HepG2 (cell line): ENCODE data around the gene MGA. TPM values are rescaled to one million over a fixed set of nuclear protein-coding genes. Genes with fewer than 3 reads are reported as not detected.
A peak's percentile ranks its signal among the peaks of the same experiment; 100 is the strongest.

Experiments
- CAMTA2 ChIP-seq: sonication (generic); formaldehyde crosslinking; IDR thresholded peaks from 2 replicates; pipeline ENCODE4 v1.4.0; 2020; ENCODE audit warnings: mild to moderate bottlenecking, missing genetic modification reagents, borderline replicate concordance
- CBX5 ChIP-seq: sonication (generic); formaldehyde crosslinking; IDR thresholded peaks from 2 replicates; pipeline ENCODE4 v1.4.0; 2020; ENCODE audit warnings: missing genetic modification reagents, borderline replicate concordance
- FOXA1 ChIP-seq, 2 experiments: fragments of 450-650 bp in 1 of 2; sonication (generic) in 1 of 2; formaldehyde crosslinking in 1 of 2; IDR thresholded peaks; 2 replicates each; pipeline versions ENCODE4 v1.4.0 to v1.6.1; 2016 to 2020; ENCODE audit warnings: missing genetic modification reagents in 1 of 2
- MBD4 ChIP-seq: IDR thresholded peaks from 2 replicates; pipeline ENCODE4 v1.6.1; 2012; ENCODE audit warnings: low read length, inconsistent platforms, borderline replicate concordance
- PHF5A ChIP-seq: IDR thresholded peaks from one replicate; pipeline ENCODE4 v1.6.1; 2018; ENCODE audit warnings: low read depth, missing genetic modification reagents; ENCODE audit not compliant: unreplicated experiment
- POLR2AphosphoS5 ChIP-seq: IDR thresholded peaks from 2 replicates; pipeline ENCODE4 v1.6.1; 2012; ENCODE audit warnings: low read depth, low read length
- SETDB1 ChIP-seq: sonication (generic); formaldehyde crosslinking; IDR thresholded peaks from 2 replicates; pipeline ENCODE4 v1.5.1; 2020; ENCODE audit warnings: missing genetic modification reagents, mild to moderate bottlenecking, borderline replicate concordance
- TCF12 ChIP-seq, 2 experiments: fragments of 450-650 bp in 1 of 2; sonication (generic) in 1 of 2; formaldehyde crosslinking in 1 of 2; IDR thresholded peaks; 2 replicates each; pipeline versions ENCODE4 v1.6.1 to v1.8.0; 2017 to 2022; ENCODE audit warnings: antibody characterized with exemption in 1 of 2, mild to moderate bottlenecking in 1 of 2, missing genetic modification reagents in 1 of 2, moderate library complexity in 1 of 2
- TCF7 ChIP-seq: sonication (generic); IDR thresholded peaks from 2 replicates; pipeline ENCODE4 v1.6.1; 2016; ENCODE audit warnings: antibody characterized with exemption, low read depth
- THAP11 ChIP-seq: IDR thresholded peaks from 2 replicates; pipeline ENCODE4 v1.6.1; 2016; ENCODE audit warnings: missing biosample characterization, missing genetic modification reagents
- TP53 ChIP-seq: sonication (generic); formaldehyde crosslinking; conservative IDR thresholded peaks from 2 replicates; pipeline ENCODE4 v1.4.0; 2020; ENCODE audit warnings: missing genetic modification reagents
- ZNF235 ChIP-seq: sonication (generic); formaldehyde crosslinking; IDR thresholded peaks from 2 replicates; pipeline ENCODE4 v1.8.1; 2023; ENCODE audit warnings: mild to moderate bottlenecking, missing genetic modification reagents, borderline replicate concordance
- ZNF343 ChIP-seq: sonication (generic); formaldehyde crosslinking; IDR thresholded peaks from 2 replicates; pipeline ENCODE4 v1.4.0; 2020; ENCODE audit warnings: mild to moderate bottlenecking, missing genetic modification reagents
- ZNF468 ChIP-seq: sonication (generic); formaldehyde crosslinking; IDR thresholded peaks from 2 replicates; pipeline ENCODE4 v1.8.0; 2022; ENCODE audit warnings: mild to moderate bottlenecking, moderate library complexity, missing genetic modification reagents
- ZNF747 ChIP-seq: sonication (generic); formaldehyde crosslinking; IDR thresholded peaks from 2 replicates; pipeline ENCODE4 v1.8.1; 2023; ENCODE audit warnings: missing genetic modification reagents, mild to moderate bottlenecking, borderline replicate concordance
- ZNF766 ChIP-seq: sonication (generic); formaldehyde crosslinking; IDR thresholded peaks from 2 replicates; pipeline ENCODE4 v1.5.0; 2020; ENCODE audit warnings: missing genetic modification reagents, borderline replicate concordance
- polyA plus RNA-seq, 8 experiments: library from polyadenylated mRNA; depleted of rRNA in 3 of 8; stranded (reverse) in 7 of 8; unstranded in 1 of 8; fragments of >200 nt; fragmentation: Illumina TruSeq in 4 of 8; extraction: Trizol in 4 of 8; gene quantifications; 2 replicates each; pipeline versions ENCODE4 v1.2.1 to v1.2.3, GENCODE V29; 2011 to 2016; ENCODE audit warnings: low read depth in 4 of 8, missing spikeins in 1 of 8, mixed read lengths in 1 of 8; ENCODE audit not compliant: insufficient read depth in 1 of 8
- total RNA-seq, 5 experiments: library from RNA; depleted of rRNA; stranded (reverse); fragments of >200 nt; fragmentation: Illumina TruSeq; extraction: Trizol; gene quantifications; 2 replicates each; pipeline ENCODE4 v1.2.3, GENCODE V29; 2016; ENCODE audit warnings: low read depth in 1 of 5
- TF ChIP-seq, protein P1 (sequence below): sonication (generic); formaldehyde crosslinking; IDR thresholded peaks from 2 replicates; pipeline ENCODE4 v1.5.1; 2020; ENCODE audit warnings: mild to moderate bottlenecking, missing genetic modification reagents, moderate library complexity
- TF ChIP-seq, protein P2 (sequence below): sonication (generic); formaldehyde crosslinking; IDR thresholded peaks from 2 replicates; pipeline ENCODE4 v1.8.1; 2023; ENCODE audit warnings: missing genetic modification reagents, mild to moderate bottlenecking, borderline replicate concordance
- TF ChIP-seq, protein P3 (sequence below): sonication (generic); formaldehyde crosslinking; IDR thresholded peaks from 2 replicates; pipeline ENCODE4 v1.5.0; 2020; ENCODE audit warnings: missing genetic modification reagents
- TF ChIP-seq, protein P4 (sequence below): sonication (generic); formaldehyde crosslinking; IDR thresholded peaks from 2 replicates; pipeline ENCODE4 v1.8.0; 2022; ENCODE audit warnings: mild to moderate bottlenecking, missing genetic modification reagents
- TF ChIP-seq, protein P5 (sequence below): sonication (generic); formaldehyde crosslinking; IDR thresholded peaks from 2 replicates; pipeline ENCODE4 v1.8.1; 2023; ENCODE audit warnings: mild to moderate bottlenecking, missing genetic modification reagents, borderline replicate concordance
- TF ChIP-seq, protein P6 (sequence below): sonication (generic); formaldehyde crosslinking; conservative IDR thresholded peaks from 2 replicates; pipeline ENCODE4 v1.8.0; 2022; ENCODE audit warnings: low read depth, missing genetic modification reagents

MGA gene
- total and polyA plus RNA-seq, 2 of the 13 experiments (the other 11 are each of a cell fraction or from before 2014, with no cell fraction given): 5.3 to 59.0 TPM

DNA sequence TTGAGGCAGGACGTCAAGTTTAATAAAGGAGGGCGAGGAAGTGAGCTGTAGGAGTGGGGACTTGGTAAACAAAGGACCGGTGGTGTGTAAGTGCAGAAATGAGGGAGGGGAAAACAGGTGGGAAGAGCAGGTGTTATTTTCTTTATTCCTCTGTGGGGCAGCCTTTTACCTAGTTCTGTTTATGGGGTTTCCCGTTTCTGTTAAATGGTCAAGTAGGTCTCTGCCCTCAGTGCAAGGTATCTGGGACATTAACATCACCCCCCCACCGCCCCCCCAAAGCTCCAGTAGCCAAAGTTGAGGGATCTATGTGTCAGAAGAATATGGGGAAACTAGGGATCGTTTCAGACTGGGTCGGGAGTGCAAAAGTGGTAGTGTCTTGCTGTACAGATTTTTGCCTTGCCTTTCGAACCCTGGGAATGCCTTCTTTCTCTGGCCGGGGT lies 893 bp downstream of the MGA start (continued):
- TF ChIP-seq, protein P1, sequence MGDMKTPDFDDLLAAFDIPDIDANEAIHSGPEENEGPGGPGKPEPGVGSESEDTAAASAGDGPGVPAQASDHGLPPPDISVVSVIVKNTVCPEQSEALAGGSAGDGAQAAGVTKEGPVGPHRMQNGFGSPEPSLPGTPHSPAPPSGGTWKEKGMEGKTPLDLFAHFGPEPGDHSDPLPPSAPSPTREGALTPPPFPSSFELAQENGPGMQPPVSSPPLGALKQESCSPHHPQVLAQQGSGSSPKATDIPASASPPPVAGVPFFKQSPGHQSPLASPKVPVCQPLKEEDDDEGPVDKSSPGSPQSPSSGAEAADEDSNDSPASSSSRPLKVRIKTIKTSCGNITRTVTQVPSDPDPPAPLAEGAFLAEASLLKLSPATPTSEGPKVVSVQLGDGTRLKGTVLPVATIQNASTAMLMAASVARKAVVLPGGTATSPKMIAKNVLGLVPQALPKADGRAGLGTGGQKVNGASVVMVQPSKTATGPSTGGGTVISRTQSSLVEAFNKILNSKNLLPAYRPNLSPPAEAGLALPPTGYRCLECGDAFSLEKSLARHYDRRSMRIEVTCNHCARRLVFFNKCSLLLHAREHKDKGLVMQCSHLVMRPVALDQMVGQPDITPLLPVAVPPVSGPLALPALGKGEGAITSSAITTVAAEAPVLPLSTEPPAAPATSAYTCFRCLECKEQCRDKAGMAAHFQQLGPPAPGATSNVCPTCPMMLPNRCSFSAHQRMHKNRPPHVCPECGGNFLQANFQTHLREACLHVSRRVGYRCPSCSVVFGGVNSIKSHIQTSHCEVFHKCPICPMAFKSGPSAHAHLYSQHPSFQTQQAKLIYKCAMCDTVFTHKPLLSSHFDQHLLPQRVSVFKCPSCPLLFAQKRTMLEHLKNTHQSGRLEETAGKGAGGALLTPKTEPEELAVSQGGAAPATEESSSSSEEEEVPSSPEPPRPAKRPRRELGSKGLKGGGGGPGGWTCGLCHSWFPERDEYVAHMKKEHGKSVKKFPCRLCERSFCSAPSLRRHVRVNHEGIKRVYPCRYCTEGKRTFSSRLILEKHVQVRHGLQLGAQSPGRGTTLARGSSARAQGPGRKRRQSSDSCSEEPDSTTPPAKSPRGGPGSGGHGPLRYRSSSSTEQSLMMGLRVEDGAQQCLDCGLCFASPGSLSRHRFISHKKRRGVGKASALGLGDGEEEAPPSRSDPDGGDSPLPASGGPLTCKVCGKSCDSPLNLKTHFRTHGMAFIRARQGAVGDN (CRISPR knock-in tag): no peak
- TF ChIP-seq PHF5A (CRISPR knock-in tag): no peak
- TF ChIP-seq, protein P2, sequence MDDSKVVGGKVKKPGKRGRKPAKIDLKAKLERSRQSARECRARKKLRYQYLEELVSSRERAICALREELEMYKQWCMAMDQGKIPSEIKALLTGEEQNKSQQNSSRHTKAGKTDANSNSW (CRISPR knock-in tag): no peak
- TF ChIP-seq, protein P3, sequence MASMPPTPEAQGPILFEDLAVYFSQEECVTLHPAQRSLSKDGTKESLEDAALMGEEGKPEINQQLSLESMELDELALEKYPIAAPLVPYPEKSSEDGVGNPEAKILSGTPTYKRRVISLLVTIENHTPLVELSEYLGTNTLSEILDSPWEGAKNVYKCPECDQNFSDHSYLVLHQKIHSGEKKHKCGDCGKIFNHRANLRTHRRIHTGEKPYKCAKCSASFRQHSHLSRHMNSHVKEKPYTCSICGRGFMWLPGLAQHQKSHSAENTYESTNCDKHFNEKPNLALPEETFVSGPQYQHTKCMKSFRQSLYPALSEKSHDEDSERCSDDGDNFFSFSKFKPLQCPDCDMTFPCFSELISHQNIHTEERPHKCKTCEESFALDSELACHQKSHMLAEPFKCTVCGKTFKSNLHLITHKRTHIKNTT (CRISPR knock-in tag): no peak
- TF ChIP-seq ZNF468 (CRISPR knock-in tag): no peak
- no peak for TF ChIP-seq TCF7
- TF ChIP-seq TCF12 (IDR thresholded peaks at IDR 0.05): no peak
- TF ChIP-seq TCF12 (CRISPR knock-in tag; IDR thresholded peaks at IDR 0.05): no peak
- TF ChIP-seq, protein P4, sequence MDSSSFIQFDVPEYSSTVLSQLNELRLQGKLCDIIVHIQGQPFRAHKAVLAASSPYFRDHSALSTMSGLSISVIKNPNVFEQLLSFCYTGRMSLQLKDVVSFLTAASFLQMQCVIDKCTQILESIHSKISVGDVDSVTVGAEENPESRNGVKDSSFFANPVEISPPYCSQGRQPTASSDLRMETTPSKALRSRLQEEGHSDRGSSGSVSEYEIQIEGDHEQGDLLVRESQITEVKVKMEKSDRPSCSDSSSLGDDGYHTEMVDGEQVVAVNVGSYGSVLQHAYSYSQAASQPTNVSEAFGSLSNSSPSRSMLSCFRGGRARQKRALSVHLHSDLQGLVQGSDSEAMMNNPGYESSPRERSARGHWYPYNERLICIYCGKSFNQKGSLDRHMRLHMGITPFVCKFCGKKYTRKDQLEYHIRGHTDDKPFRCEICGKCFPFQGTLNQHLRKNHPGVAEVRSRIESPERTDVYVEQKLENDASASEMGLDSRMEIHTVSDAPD (CRISPR knock-in tag): no peak
- no peak for TF ChIP-seq CAMTA2 (CRISPR knock-in tag)
- TF ChIP-seq ZNF235 (CRISPR knock-in tag): 0 out of 2 replicates have a peak, but pooled peaks have one; percentile 16
- TF ChIP-seq, protein P5, sequence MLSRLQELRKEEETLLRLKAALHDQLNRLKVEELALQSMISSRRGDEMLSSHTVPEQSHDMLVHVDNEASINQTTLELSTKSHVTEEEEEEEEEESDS (CRISPR knock-in tag): 0 out of 2 replicates have a peak, but pooled peaks have one; percentile 12
- no peak for TF ChIP-seq MBD4
- TF ChIP-seq CBX5 (CRISPR knock-in tag): no peak
- TF ChIP-seq ZNF766 (CRISPR knock-in tag): no peak
- no peak for TF ChIP-seq POLR2AphosphoS5
- TF ChIP-seq THAP11: no peak
- TF ChIP-seq SETDB1 (CRISPR knock-in tag): no peak
- no peak for TF ChIP-seq FOXA1 (IDR thresholded peaks at IDR 0.05)
- TF ChIP-seq FOXA1 (CRISPR knock-in tag; IDR thresholded peaks at IDR 0.05): peak; percentile 25; the same call in 1 of the 2 replicates
- TF ChIP-seq ZNF747 (CRISPR knock-in tag): no peak
- TF ChIP-seq TP53: no peak
- TF ChIP-seq, protein P6, sequence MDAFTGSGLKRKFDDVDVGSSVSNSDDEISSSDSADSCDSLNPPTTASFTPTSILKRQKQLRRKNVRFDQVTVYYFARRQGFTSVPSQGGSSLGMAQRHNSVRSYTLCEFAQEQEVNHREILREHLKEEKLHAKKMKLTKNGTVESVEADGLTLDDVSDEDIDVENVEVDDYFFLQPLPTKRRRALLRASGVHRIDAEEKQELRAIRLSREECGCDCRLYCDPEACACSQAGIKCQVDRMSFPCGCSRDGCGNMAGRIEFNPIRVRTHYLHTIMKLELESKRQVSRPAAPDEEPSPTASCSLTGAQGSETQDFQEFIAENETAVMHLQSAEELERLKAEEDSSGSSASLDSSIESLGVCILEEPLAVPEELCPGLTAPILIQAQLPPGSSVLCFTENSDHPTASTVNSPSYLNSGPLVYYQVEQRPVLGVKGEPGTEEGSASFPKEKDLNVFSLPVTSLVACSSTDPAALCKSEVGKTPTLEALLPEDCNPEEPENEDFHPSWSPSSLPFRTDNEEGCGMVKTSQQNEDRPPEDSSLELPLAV: no peak
- TF ChIP-seq ZNF343: no peak
